ENCODE results near the gene TXNDC8.

TXNDC8 gene

GRCh38 chr9:110351009-110351467 is 13.4 kb upstream of the TXNDC8 start:
- H3K4me2 ChIP-seq (ENCODE audit: low read length): no peak overlapping the region
- no peak overlapping the region for H2AFZ ChIP-seq (ENCODE audit: low read length)
- no peaks in the 10 kb centered on the region for H3K79me2 ChIP-seq (ENCODE audit: insufficient read depth, low read length)
- H3K4me1 ChIP-seq (ENCODE audit: insufficient read depth, low read length, severe bottlenecking): no peaks in the 10 kb centered on the region
- H3K27me3 ChIP-seq (ENCODE audit: insufficient read depth, low read length): no peaks in the 10 kb centered on the region
- no peak overlapping the region for H3K4me3 ChIP-seq (ENCODE audit: low read depth, low read length, poor library complexity, severe bottlenecking)
- TF ChIP-seq, protein P1, sequence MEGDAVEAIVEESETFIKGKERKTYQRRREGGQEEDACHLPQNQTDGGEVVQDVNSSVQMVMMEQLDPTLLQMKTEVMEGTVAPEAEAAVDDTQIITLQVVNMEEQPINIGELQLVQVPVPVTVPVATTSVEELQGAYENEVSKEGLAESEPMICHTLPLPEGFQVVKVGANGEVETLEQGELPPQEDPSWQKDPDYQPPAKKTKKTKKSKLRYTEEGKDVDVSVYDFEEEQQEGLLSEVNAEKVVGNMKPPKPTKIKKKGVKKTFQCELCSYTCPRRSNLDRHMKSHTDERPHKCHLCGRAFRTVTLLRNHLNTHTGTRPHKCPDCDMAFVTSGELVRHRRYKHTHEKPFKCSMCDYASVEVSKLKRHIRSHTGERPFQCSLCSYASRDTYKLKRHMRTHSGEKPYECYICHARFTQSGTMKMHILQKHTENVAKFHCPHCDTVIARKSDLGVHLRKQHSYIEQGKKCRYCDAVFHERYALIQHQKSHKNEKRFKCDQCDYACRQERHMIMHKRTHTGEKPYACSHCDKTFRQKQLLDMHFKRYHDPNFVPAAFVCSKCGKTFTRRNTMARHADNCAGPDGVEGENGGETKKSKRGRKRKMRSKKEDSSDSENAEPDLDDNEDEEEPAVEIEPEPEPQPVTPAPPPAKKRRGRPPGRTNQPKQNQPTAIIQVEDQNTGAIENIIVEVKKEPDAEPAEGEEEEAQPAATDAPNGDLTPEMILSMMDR (IDR thresholded peaks at IDR 0.05; ENCODE audit: low read length): no peak
- TF ChIP-seq EZH2 (IDR thresholded peaks at IDR 0.05; ENCODE audit: borderline replicate concordance, low read length): no peak
- H4K20me1 ChIP-seq (ENCODE audit: insufficient read depth, low read length): no peaks in the 10 kb centered on the region
- H3K27ac ChIP-seq (ENCODE audit: low read depth, low read length, poor library complexity, severe bottlenecking): no peak overlapping the region
- H3K9ac ChIP-seq (ENCODE audit: low read length): no peak overlapping the region
- no peaks in the 10 kb centered on the region for H3K36me3 ChIP-seq (ENCODE audit: insufficient read depth, low read length)
- H3K9me2 ChIP-seq (ENCODE audit: low read depth, low read length): no peaks in the 10 kb centered on the region
- no peaks in the 10 kb centered on the region for H3F3A ChIP-seq (ENCODE audit: insufficient read depth, low read length)
- H3K9me3 ChIP-seq (ENCODE audit: low read length): no peaks in the 10 kb centered on the region

GRCh38 chr9:110346325-110346724 is 8.7 kb upstream of the TXNDC8 start:
- Histone ChIP-seq H2AFZ (ENCODE audit: low read length) (no peak overlapping the region), H3K27ac (ENCODE audit: low read depth, low read length, poor library complexity, severe bottlenecking) (no peak overlapping the region), H3K9me3 (ENCODE audit: low read length) (no peaks in the 10 kb centered on the region), H3K9me2 (ENCODE audit: low read depth, low read length) (no peaks in the 10 kb centered on the region), H3K4me1 (ENCODE audit: insufficient read depth, low read length, severe bottlenecking) (no peaks in the 10 kb centered on the region), H4K20me1 (ENCODE audit: insufficient read depth, low read length) (no peaks in the 10 kb centered on the region), H3K4me2 (ENCODE audit: low read length) (no peak overlapping the region), H3K79me2 (ENCODE audit: insufficient read depth, low read length) (no peaks in the 10 kb centered on the region), H3K4me3 (ENCODE audit: low read depth, low read length, poor library complexity, severe bottlenecking) (no peak overlapping the region), H3F3A (ENCODE audit: insufficient read depth, low read length) (no peaks in the 10 kb centered on the region), H3K36me3 (ENCODE audit: insufficient read depth, low read length) (no peaks in the 10 kb centered on the region), H3K27me3 (ENCODE audit: insufficient read depth, low read length) (no peaks in the 10 kb centered on the region), H3K9ac (ENCODE audit: low read length) (no peak overlapping the region)
- TF ChIP-seq, protein P1 (IDR thresholded peaks at IDR 0.05; ENCODE audit: low read length): no peak
- TF ChIP-seq EZH2 (IDR thresholded peaks at IDR 0.05; ENCODE audit: borderline replicate concordance, low read length): no peak

GRCh38 chr9:110344821-110345220 is 7.2 kb upstream of the TXNDC8 start:
- no peak for TF ChIP-seq EZH2 (IDR thresholded peaks at IDR 0.05; ENCODE audit: borderline replicate concordance, low read length)
- TF ChIP-seq, protein P1 (IDR thresholded peaks at IDR 0.05; ENCODE audit: low read length): no peak
- no peak overlapping the region for H3K27ac ChIP-seq (ENCODE audit: low read depth, low read length, poor library complexity, severe bottlenecking)
- H2AFZ ChIP-seq (ENCODE audit: low read length): no peak overlapping the region
- no peaks in the 10 kb centered on the region for H4K20me1 ChIP-seq (ENCODE audit: insufficient read depth, low read length)
- no peaks in the 10 kb centered on the region for H3F3A ChIP-seq (ENCODE audit: insufficient read depth, low read length)
- no peaks in the 10 kb centered on the region for H3K36me3 ChIP-seq (ENCODE audit: insufficient read depth, low read length)
- H3K9ac ChIP-seq (ENCODE audit: low read length): no peak overlapping the region
- H3K79me2 ChIP-seq (ENCODE audit: insufficient read depth, low read length): no peaks in the 10 kb centered on the region
- H3K4me1 ChIP-seq (ENCODE audit: insufficient read depth, low read length, severe bottlenecking): no peaks in the 10 kb centered on the region
- no peak overlapping the region for H3K4me3 ChIP-seq (ENCODE audit: low read depth, low read length, poor library complexity, severe bottlenecking)
- H3K27me3 ChIP-seq (ENCODE audit: insufficient read depth, low read length): no peaks in the 10 kb centered on the region
- no peaks in the 10 kb centered on the region for H3K9me3 ChIP-seq (ENCODE audit: low read length)
- H3K4me2 ChIP-seq (ENCODE audit: low read length): no peak overlapping the region
- H3K9me2 ChIP-seq (ENCODE audit: low read depth, low read length): no peaks in the 10 kb centered on the region
